GM12878 (cell line): ENCODE data around the gene OR4C6. TPM values are rescaled to one million over a fixed set of nuclear protein-coding genes. Genes with fewer than 3 reads are reported as not detected.

Experiments used
- ATAC-seq: fragments of 200-7000 bp; cut with Tn5 transposase; 3 replicates; pipeline ENCODE4 v1.9.1; 2020; ENCODE audit warnings: mild to moderate bottlenecking, moderate library complexity
- BruUV-seq: library from RNA; stranded (reverse); fragments of 400-500 nt; replicated peaks from 2 replicates; lab custom pipeline; 2021; lab: Mats Ljungman, UMichigan
- CTCF ChIA-PET: fragments of 300-600 bp; sonication (Branson Sonifier 250); formaldehyde crosslinking; extraction: SDS; loops from one replicate; lab custom pipeline; 2021; ENCODE audit warnings: inconsistent platforms; lab: Yijun Ruan, JAX
- POLR2A ChIA-PET: fragments of 350-600 bp; formaldehyde crosslinking; extraction: SDS; loops from one replicate; lab custom pipeline; 2021; ENCODE audit warnings: inconsistent platforms; lab: Charles Lee
- RAD21 ChIA-PET: fragments of 300-600 bp; sonication (Branson Sonifier 250); formaldehyde crosslinking; loops from one replicate; lab custom pipeline; 2023; ENCODE audit warnings: antibody characterized with exemption; ENCODE audit not compliant: unreplicated experiment; lab: Charles Lee
- SMC1A ChIA-PET: fragments of 300-600 bp; sonication (Branson Sonifier 250); formaldehyde crosslinking; loops from one replicate; lab custom pipeline; 2023; ENCODE audit not compliant: unreplicated experiment, uncharacterized antibody; lab: Charles Lee
- DNase-seq: peaks from one replicate; pipeline ENCODE4 v3.0.0-alpha.2; 2011; ENCODE audit warnings: low read depth, low spot score
- FAIRE-seq: peaks from 3 replicates; lab custom pipeline; 2011; peaks lifted over from hg19 to GRCh38; lab: Jason Lieb, UNC
- H2AFZ ChIP-seq: 2 replicates; pipeline ENCODE4 v1.6.0; 2011; ENCODE audit warnings: low read depth, low read length, control low read depth; ENCODE audit not compliant: control insufficient read depth
- H3K27ac ChIP-seq: 2 replicates; pipeline ENCODE4 v1.5.1; 2011; ENCODE audit warnings: control low read depth; ENCODE audit not compliant: control insufficient read depth, insufficient read depth
- H3K27me3 ChIP-seq, 2 experiments: replicated peaks in 1 of 2; 2 replicates each; pipeline versions ENCODE4 v1.6.0 to v1.6.1; 2011; ENCODE audit warnings: low read length in 1 of 2; ENCODE audit not compliant: control insufficient read depth in 2 of 2, insufficient read depth in 2 of 2
- H3K36me3 ChIP-seq, 2 experiments: 2 replicates each; pipeline ENCODE4 v1.5.1; 2011; ENCODE audit warnings: low read length in 1 of 2; ENCODE audit not compliant: control insufficient read depth in 2 of 2, insufficient read depth in 2 of 2
- H3K4me1 ChIP-seq: 2 replicates; pipeline ENCODE4 v1.6.1; 2011; ENCODE audit warnings: mild to moderate bottlenecking, low read length, moderate library complexity, mixed read lengths; ENCODE audit not compliant: control insufficient read depth, insufficient read depth
- H3K4me2 ChIP-seq: 2 replicates; pipeline ENCODE4 v1.6.0; 2011; ENCODE audit warnings: control low read depth; ENCODE audit not compliant: control insufficient read depth, insufficient read depth
- H3K4me3 ChIP-seq: fragments of 200-600 bp; sonication (generic); 2 replicates; pipeline ENCODE4 v1.5.1; 2016
- H3K79me2 ChIP-seq: 2 replicates; pipeline ENCODE4 v1.6.0; 2011; ENCODE audit warnings: low read length; ENCODE audit not compliant: control insufficient read depth, insufficient read depth
- H3K9ac ChIP-seq: 2 replicates; pipeline ENCODE4 v1.8.0; 2011; ENCODE audit warnings: low read length, control low read depth, mixed read lengths; ENCODE audit not compliant: control insufficient read depth, insufficient read depth
- H3K9me3 ChIP-seq: replicated peaks from 3 replicates; pipeline ENCODE4 v1.5.1; 2011; ENCODE audit warnings: mild to moderate bottlenecking, low read length; ENCODE audit not compliant: control insufficient read depth, insufficient read depth
- H4K20me1 ChIP-seq: 2 replicates; pipeline ENCODE4 v1.6.0; 2011; ENCODE audit not compliant: control insufficient read depth, insufficient read depth
- BCL11A ChIP-seq: IDR thresholded peaks from 2 replicates; pipeline ENCODE4 v1.6.1; 2011; ENCODE audit warnings: low read depth, low read length
- BHLHE40 ChIP-seq, 2 experiments: fragments of 450-650 bp in 1 of 2; IDR thresholded peaks; 2 replicates each; pipeline ENCODE4 v1.6.1; 2011 to 2017; ENCODE audit warnings: low read depth in 2 of 2, borderline replicate concordance in 1 of 2, improper control_type of control experiment in 1 of 2, low read length in 1 of 2, mild to moderate bottlenecking in 1 of 2
- CHD2 ChIP-seq: IDR thresholded peaks from 2 replicates; pipeline ENCODE4 v1.6.1; 2011; ENCODE audit warnings: low read depth, low read length, improper control_type of control experiment, borderline replicate concordance
- E4F1 ChIP-seq: fragments of 450-650 bp; IDR thresholded peaks from 2 replicates; pipeline ENCODE4 v1.6.1; 2018; ENCODE audit warnings: borderline replicate concordance, mild to moderate bottlenecking; ENCODE audit not compliant: partially characterized antibody
- IKZF2 ChIP-seq, 2 experiments: fragments of 450-650 bp; IDR thresholded peaks; 2 replicates each; pipeline ENCODE4 v1.6.1; 2017; ENCODE audit warnings: mild to moderate bottlenecking in 2 of 2, moderate library complexity in 2 of 2
- LARP7 ChIP-seq: fragments of 450-650 bp; IDR thresholded peaks from 2 replicates; pipeline ENCODE4 v1.6.1; 2017; ENCODE audit warnings: mild to moderate bottlenecking
- MTA2 ChIP-seq: fragments of 450-650 bp; IDR thresholded peaks from 2 replicates; pipeline ENCODE4 v1.6.1; 2016; ENCODE audit warnings: low read depth, mild to moderate bottlenecking, moderate library complexity
- MXI1 ChIP-seq: fragments of 150-350 bp; IDR thresholded peaks from 2 replicates; pipeline ENCODE4 v1.6.1; 2011; ENCODE audit warnings: low read depth, mild to moderate bottlenecking, inconsistent platforms, low read length, improper control_type of control experiment
- NKRF ChIP-seq: fragments of 450-650 bp; conservative IDR thresholded peaks from 2 replicates; pipeline ENCODE4 v1.6.1; 2017; ENCODE audit warnings: mild to moderate bottlenecking, moderate library complexity
- POLR2AphosphoS2 ChIP-seq: IDR thresholded peaks from 2 replicates; pipeline ENCODE4 v1.6.1; 2011; ENCODE audit warnings: low read depth, mild to moderate bottlenecking, low read length, improper control_type of control experiment, moderate library complexity
- RB1 ChIP-seq: fragments of 450-650 bp; formaldehyde crosslinking; IDR thresholded peaks from 2 replicates; pipeline ENCODE4 v1.6.1; 2017; ENCODE audit warnings: mild to moderate bottlenecking, borderline replicate concordance
- RUNX3 ChIP-seq: IDR thresholded peaks from 2 replicates; pipeline ENCODE4 v1.6.1; 2012; ENCODE audit warnings: low read length, inconsistent platforms
- STAT1 ChIP-seq: fragments of 450-650 bp; conservative IDR thresholded peaks from 2 replicates; pipeline ENCODE4 v1.6.1; 2014; ENCODE audit warnings: antibody characterized with exemption, mild to moderate bottlenecking
- TAF1 ChIP-seq: IDR thresholded peaks from 2 replicates; pipeline ENCODE4 v1.6.1; 2011; ENCODE audit warnings: mild to moderate bottlenecking, low read depth, low read length, borderline replicate concordance
- TBL1XR1 ChIP-seq: IDR thresholded peaks from 2 replicates; pipeline ENCODE4 v1.6.1; 2012; ENCODE audit warnings: low read depth, low read length, improper control_type of control experiment
- TCF3 ChIP-seq: IDR thresholded peaks from 2 replicates; pipeline ENCODE4 v1.6.1; 2012; ENCODE audit warnings: low read depth, mild to moderate bottlenecking, low read length, borderline replicate concordance; ENCODE audit not compliant: insufficient read depth
- WGBS: methylation state at CpG from one replicate; pipeline ENCODE4 v1.1.6; 2016; ENCODE audit warnings: low lambda C conversion rate; ENCODE audit not compliant: insufficient replicate concordance, insufficient coverage; ENCODE audit errors: missing lambda C conversion rate; 5-methylcytosine and 5-hydroxymethylcytosine counted together
- in situ Hi-C: fragments of 300-500 bp; cut with MboI; formaldehyde crosslinking; loops from 9 replicates; pipeline ENCODE4 v1.14.3; 2018; ENCODE audit warnings: mixed read lengths
- intact Hi-C: fragments of 100-400 bp; cut with micrococcal nuclease; formaldehyde crosslinking; loops from one replicate; pipeline ENCODE4 v1.14.2; 2022; ENCODE audit not compliant: unreplicated experiment
- polyA plus RNA-seq, 11 experiments: library from polyadenylated mRNA; depleted of rRNA in 4 of 11; unstranded in 6 of 11; stranded (reverse) in 5 of 11; fragments of >200 nt; fragmentation: Nextera tagmentation in 4 of 11; fragmentation: Illumina TruSeq in 1 of 11; extraction: Ambion mirVana in 4 of 11; extraction: Trizol in 1 of 11; gene quantifications; 1 replicate in 1 of 11; 2 replicates in 10 of 11; pipeline versions ENCODE4 v1.2.1 to v1.2.3, GENCODE V29; 2011 to 2016; ENCODE audit warnings: inconsistent platforms in 2 of 11, missing spikeins in 2 of 11, low read depth in 1 of 11
- total RNA-seq, 4 experiments: library from RNA; depleted of rRNA in 3 of 4; stranded (reverse); fragments of >200 nt in 3 of 4; fragmentation: Illumina TruSeq in 1 of 4; extraction: Trizol in 1 of 4; gene quantifications; 2 replicates each; pipeline versions ENCODE4 v1.2.1 to v1.2.3, GENCODE V29; 2013 to 2021

Gene OR4C6
- total and polyA plus RNA-seq, 10 of the 15 experiments (the other 5 are each of a cell fraction or from before 2014, with no cell fraction given), result 0.22 to 0.60 (median 0.42) TPM; not detected in 3

GRCh38 chr11:55634813-55635212 is 27.2 kb upstream of the OR4C6 start, which contains the start of gene OR4P4:
OR4P4 (plus strand) TSS chr11:55635113.
- ChIA-PET POLR2A (no interaction called here), RAD21 (no interaction called here), SMC1A (interaction anchor here (1.6 kb wide), 1 partner anchor 12 kb away, joined by 4 read pairs; the partner anchor contains the start of gene OR4S2)
- Histone ChIP-seq H3K4me3 (no peak within 1 kb of the TSS), H3K27me3 (no peaks in the 10 kb centered on the region), H3K4me1 (no peaks in the 10 kb centered on the region), H3K9ac (no peak within 1 kb of the TSS), H2AFZ (no peak within 1 kb of the TSS)
- intact Hi-C loops, result no loop called here
- DNase-seq, result no peak
- no peak for ATAC-seq
- WGBS, result 26% methylated on average over 3 of the region's 3 CpGs
- TF ChIP-seq MXI1, result no peak
- TF ChIP-seq MTA2, result no peak
- TF ChIP-seq TBL1XR1, result no peak
- TF ChIP-seq E4F1, result no peak
- no peak for TF ChIP-seq STAT1
- TF ChIP-seq NKRF, result no peak
- no peak for TF ChIP-seq BHLHE40 (IDR thresholded peaks at IDR 0.05; ENCODE audit: borderline replicate concordance in 1 of 2, low read depth in 2 of 2, low read length in 1 of 2)
- TF ChIP-seq RUNX3, result no peak
- no peak for TF ChIP-seq TAF1
- no peak for TF ChIP-seq POLR2AphosphoS2
- no peak for TF ChIP-seq CHD2
- TF ChIP-seq LARP7, result no peak
- no peak for TF ChIP-seq IKZF2 (IDR thresholded peaks at IDR 0.05)
- no peak for TF ChIP-seq RB1
- no peak for TF ChIP-seq TCF3
- TF ChIP-seq BCL11A, result no peak
- TF ChIP-seq, all 136 proteins: peak for 0
- Histone ChIP-seq H3K4me2 (no peak within 1 kb of the TSS), H3K27ac (no peak within 1 kb of the TSS), H4K20me1 (no peaks in the 10 kb centered on the region), H3K79me2 (no peaks in the 10 kb centered on the region), H3K9me3 (no peaks in the 10 kb centered on the region), H3K36me3 (no peaks in the 10 kb centered on the region)
- BruUV-seq, result no TSS peak
- CTCF ChIA-PET, result no interaction called here
- no peak for FAIRE-seq
- in situ Hi-C loops, result no loop called here
